ENCODE measurements around the gene PKHD1. TPM values are rescaled to one million over a fixed set of nuclear protein-coding genes. Genes with fewer than 3 reads are reported as not detected.

PKHD1 gene
- total RNA-seq, 1 donor from 2014 or later: 0.32 TPM

DNA sequence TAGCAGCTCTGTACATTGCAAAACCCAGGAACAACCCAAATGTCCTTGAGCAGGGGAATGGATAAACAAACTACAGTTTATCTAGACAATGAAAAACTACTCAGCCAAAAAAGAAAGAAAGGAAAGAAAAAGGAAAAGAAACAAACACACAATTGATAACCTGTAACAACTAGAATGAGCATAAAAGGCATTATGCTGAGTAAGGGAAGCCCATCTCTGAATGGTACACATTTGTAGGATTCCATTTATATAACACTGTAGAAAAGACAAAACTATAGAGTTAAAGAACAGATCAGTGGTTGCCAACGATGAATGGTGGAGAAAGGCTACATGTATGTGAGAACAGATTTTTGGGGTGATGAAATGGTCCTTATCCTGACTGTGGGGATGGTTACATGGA is 454.0 kb downstream of the PKHD1 start:
- TF ChIP-seq, protein P1, sequence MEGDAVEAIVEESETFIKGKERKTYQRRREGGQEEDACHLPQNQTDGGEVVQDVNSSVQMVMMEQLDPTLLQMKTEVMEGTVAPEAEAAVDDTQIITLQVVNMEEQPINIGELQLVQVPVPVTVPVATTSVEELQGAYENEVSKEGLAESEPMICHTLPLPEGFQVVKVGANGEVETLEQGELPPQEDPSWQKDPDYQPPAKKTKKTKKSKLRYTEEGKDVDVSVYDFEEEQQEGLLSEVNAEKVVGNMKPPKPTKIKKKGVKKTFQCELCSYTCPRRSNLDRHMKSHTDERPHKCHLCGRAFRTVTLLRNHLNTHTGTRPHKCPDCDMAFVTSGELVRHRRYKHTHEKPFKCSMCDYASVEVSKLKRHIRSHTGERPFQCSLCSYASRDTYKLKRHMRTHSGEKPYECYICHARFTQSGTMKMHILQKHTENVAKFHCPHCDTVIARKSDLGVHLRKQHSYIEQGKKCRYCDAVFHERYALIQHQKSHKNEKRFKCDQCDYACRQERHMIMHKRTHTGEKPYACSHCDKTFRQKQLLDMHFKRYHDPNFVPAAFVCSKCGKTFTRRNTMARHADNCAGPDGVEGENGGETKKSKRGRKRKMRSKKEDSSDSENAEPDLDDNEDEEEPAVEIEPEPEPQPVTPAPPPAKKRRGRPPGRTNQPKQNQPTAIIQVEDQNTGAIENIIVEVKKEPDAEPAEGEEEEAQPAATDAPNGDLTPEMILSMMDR (IDR thresholded peaks at IDR 0.05): no peak
- H3K4me1 ChIP-seq: no peaks in the 10 kb centered on the region
- DNase-seq (no peak), ATAC-seq (no peak)
- intact Hi-C loops (cut with DNase I): no loop called here
- H3K4me3 ChIP-seq: no peak overlapping the region
- no peaks in the 10 kb centered on the region for H3K36me3 ChIP-seq
- no peaks in the 10 kb centered on the region for H3K27me3 ChIP-seq
- H3K9me3 ChIP-seq: no peaks in the 10 kb centered on the region
- no peak overlapping the region for H3K27ac ChIP-seq

DNA sequence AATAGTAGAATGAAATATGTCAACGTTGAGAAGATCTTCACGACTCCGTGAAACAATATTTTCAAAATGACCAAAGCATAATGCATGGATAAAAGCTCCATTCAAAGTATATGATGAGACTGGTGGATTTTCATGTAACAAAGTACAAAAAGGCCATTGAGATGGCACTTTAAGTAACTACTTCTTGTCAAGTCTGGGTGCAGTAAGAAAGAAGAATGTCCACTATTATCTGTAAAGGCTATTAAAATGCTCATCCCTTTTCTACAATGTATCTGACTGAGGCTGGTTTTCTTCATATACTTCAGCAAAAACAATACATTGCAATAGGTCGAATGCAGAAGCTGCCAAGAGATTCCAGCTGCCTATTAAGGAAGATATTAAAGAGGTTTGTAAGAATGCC is 457.4 kb downstream of the PKHD1 start:
- TF ChIP-seq, protein P1 (IDR thresholded peaks at IDR 0.05): no peak
- ATAC-seq (no peak), DNase-seq (no peak)
- no peaks in the 10 kb centered on the region for H3K9me3 ChIP-seq
- no peaks in the 10 kb centered on the region for H3K36me3 ChIP-seq
- H3K4me1 ChIP-seq: no peaks in the 10 kb centered on the region
- intact Hi-C loops (cut with DNase I): no loop called here
- H3K4me3 ChIP-seq: no peak overlapping the region
- H3K27ac ChIP-seq: no peak overlapping the region
- H3K27me3 ChIP-seq: no peaks in the 10 kb centered on the region

DNA sequence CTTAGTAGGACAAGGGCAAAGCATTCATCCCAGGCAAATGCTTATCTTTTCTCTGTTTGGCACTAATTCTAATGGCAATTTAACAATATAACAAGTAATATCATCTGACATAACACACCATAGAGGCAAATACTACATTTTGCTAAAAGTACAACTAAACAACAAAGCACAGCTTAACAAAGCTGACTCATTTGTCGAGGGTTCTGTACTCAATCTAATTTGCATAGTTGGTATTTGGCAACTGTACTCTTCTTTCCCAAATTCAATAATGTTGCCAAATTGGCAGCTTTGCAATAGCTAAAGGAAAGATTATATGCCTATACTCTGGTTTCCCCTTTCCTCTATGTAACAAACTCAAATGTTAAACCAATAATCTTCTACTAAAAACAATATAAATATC is 461.0 kb downstream of the PKHD1 start:
- intact Hi-C loops (cut with DNase I): no loop called here
- Histone ChIP-seq H3K4me3 (no peak overlapping the region), H3K36me3 (no peaks in the 10 kb centered on the region), H3K27ac (no peak overlapping the region), H3K9me3 (no peaks in the 10 kb centered on the region), H3K27me3 (no peaks in the 10 kb centered on the region), H3K4me1 (no peaks in the 10 kb centered on the region)
- ATAC-seq (no peak), DNase-seq (no peak)
- TF ChIP-seq, protein P1 (IDR thresholded peaks at IDR 0.05): no peak

DNA sequence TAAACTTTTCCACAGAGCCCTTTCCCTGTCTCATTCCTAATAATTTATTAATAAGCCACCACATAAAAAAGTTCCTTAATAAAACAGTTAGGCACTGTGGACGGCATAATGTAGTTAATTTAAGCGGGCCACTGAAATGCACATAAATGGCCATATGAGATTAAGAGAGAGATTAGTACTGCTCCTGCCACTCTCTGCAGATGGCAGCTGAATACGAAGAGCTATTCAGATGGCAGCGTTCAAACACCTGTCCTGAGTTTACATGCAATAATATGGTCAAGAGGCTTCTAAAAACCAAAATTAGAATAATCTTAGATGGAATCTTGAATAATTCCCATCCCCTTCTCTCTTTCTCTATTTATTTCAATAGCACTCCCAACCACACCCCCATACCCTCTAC is 461.8 kb downstream of the PKHD1 start:
- H3K27ac ChIP-seq: no peak overlapping the region
- no peak for DNase-seq
- intact Hi-C loops (cut with DNase I): no loop called here
- no peak for ATAC-seq
- H3K9me3 ChIP-seq: no peaks in the 10 kb centered on the region
- no peaks in the 10 kb centered on the region for H3K36me3 ChIP-seq
- no peaks in the 10 kb centered on the region for H3K4me1 ChIP-seq
- H3K27me3 ChIP-seq: no peaks in the 10 kb centered on the region
- no peak overlapping the region for H3K4me3 ChIP-seq
- TF ChIP-seq, protein P1 (IDR thresholded peaks at IDR 0.05): no peak

DNA sequence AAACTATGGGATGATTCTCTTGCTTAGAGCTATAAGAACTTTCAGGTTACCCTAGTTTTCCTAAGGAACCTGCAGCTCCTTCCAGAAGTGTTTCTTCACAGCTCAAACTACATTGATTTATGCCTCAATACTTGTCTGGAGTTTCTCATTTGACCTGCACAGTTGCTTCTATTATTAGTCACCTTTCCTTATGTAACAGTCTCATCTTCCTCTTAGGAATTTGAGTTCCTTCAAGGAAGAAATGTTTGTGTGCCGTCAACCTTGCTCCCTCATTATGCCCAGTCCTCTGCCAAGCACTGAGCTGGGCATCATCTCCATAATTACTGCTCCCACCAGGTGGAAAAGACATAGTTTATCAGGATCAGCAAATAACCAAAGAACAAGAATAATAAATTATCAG is 466.4 kb downstream of the PKHD1 start:
- no peak for DNase-seq
- intact Hi-C loops (cut with DNase I): no loop called here
- Histone ChIP-seq H3K27ac (no peak overlapping the region), H3K9me3 (no peaks in the 10 kb centered on the region), H3K4me3 (no peak overlapping the region), H3K4me1 (no peaks in the 10 kb centered on the region), H3K36me3 (no peaks in the 10 kb centered on the region), H3K27me3 (no peaks in the 10 kb centered on the region)
- TF ChIP-seq, protein P1 (IDR thresholded peaks at IDR 0.05): no peak
- no peak for ATAC-seq
